OCI-LY3 (cell line): ENCODE measurements around the gene KRTAP5-5.

Experiments used
- CTCF ChIP-seq: fragments of 200-600, 300-600 bp; sonication (generic); IDR thresholded peaks from 2 replicates; pipeline ENCODE4 v1.5.1; 2014; ENCODE audit warnings: antibody characterized with exemption, low read length, low read depth
- EZH2phosphoT487 ChIP-seq: fragments of 200-600 bp; shearing (Covaris generic); IDR thresholded peaks from 2 replicates; pipeline ENCODE4 v1.6.1; 2018; ENCODE audit warnings: antibody characterized with exemption, mixed run types, low read depth

GRCh38 chr11:1637628-1638027 lies 8.1 kb downstream of the KRTAP5-5 start:
- no peak for TF ChIP-seq CTCF
- TF ChIP-seq EZH2phosphoT487 = no peak
